Smooth muscle cell (in vitro differentiated cells): Measurements from ENCODE around the gene ENC1. TPM values are rescaled to one million over a fixed set of nuclear protein-coding genes. Genes with fewer than 3 reads are reported as not detected.

ENCODE experiments used
- DNase-seq: peaks from one replicate; lab custom pipeline; 2025; ENCODE audit not compliant: unreplicated experiment; lab: John Stamatoyannopoulos, UW
- H2AFZ ChIP-seq: fragments of 200-600 bp; sonication (generic); 2 replicates; pipeline ENCODE4 v1.6.0; 2016; ENCODE audit warnings: antibody characterized with exemption, low read depth, mild to moderate bottlenecking
- H3F3A ChIP-seq: fragments of 200-600 bp; sonication (generic); 2 replicates; pipeline ENCODE4 v1.6.0; 2017; ENCODE audit warnings: antibody characterized with exemption, low read depth
- H3K27ac ChIP-seq: fragments of 200-600 bp; sonication (generic); 2 replicates; pipeline ENCODE4 v1.5.1; 2016; ENCODE audit warnings: low read depth, mild to moderate bottlenecking
- H3K27me3 ChIP-seq: fragments of 200-600 bp; sonication (generic); 2 replicates; pipeline ENCODE4 v1.6.1; 2016; ENCODE audit warnings: low read depth, mild to moderate bottlenecking
- H3K36me3 ChIP-seq: fragments of 200-600 bp; sonication (generic); 2 replicates; pipeline ENCODE4 v1.5.1; 2016; ENCODE audit warnings: low read depth
- H3K4me1 ChIP-seq: fragments of 200-600 bp; sonication (generic); 2 replicates; pipeline ENCODE4 v1.5.1; 2016; ENCODE audit warnings: low read depth
- H3K4me2 ChIP-seq: fragments of 200-600 bp; sonication (generic); 2 replicates; pipeline ENCODE4 v1.6.0; 2016; ENCODE audit warnings: mild to moderate bottlenecking
- H3K4me3 ChIP-seq: fragments of 200-600 bp; sonication (generic); 2 replicates; pipeline ENCODE4 v1.5.1; 2016; ENCODE audit warnings: mild to moderate bottlenecking
- H3K79me2 ChIP-seq: fragments of 200-600 bp; sonication (generic); 2 replicates; pipeline ENCODE4 v1.6.0; 2016; ENCODE audit warnings: low read depth, mild to moderate bottlenecking
- H3K9ac ChIP-seq: fragments of 200-600 bp; sonication (generic); 2 replicates; pipeline ENCODE4 v1.6.0; 2016; ENCODE audit warnings: low read depth
- H3K9me3 ChIP-seq: fragments of 200-600 bp; sonication (generic); replicated peaks from 2 replicates; pipeline ENCODE4 v1.5.1; 2016; ENCODE audit warnings: low read depth
- H4K20me1 ChIP-seq: fragments of 200-600 bp; sonication (generic); 2 replicates; pipeline ENCODE4 v1.6.0; 2016; ENCODE audit warnings: low read depth
- WGBS: methylation state at CpG from one replicate; pipeline ENCODE4 v1.1.7; 2016; ENCODE audit warnings: low lambda C conversion rate; 5-methylcytosine and 5-hydroxymethylcytosine counted together
- polyA plus RNA-seq: library from polyadenylated mRNA; unstranded; fragments of >200 nt; fragmentation: Nextera tagmentation; extraction: Ambion mirVana; gene quantifications from 2 replicates; pipeline ENCODE4 v1.2.1, GENCODE V29; 2016
- total RNA-seq: library from RNA; depleted of rRNA; stranded (reverse); fragments of >200 nt; gene quantifications from 2 replicates; pipeline ENCODE4 v1.2.3, GENCODE V29; 2014
- TF ChIP-seq, protein P1 (sequence below): fragments of 200-600 bp; sonication (generic); IDR thresholded peaks from 2 replicates; pipeline ENCODE4 v1.5.1; 2017; ENCODE audit warnings: borderline replicate concordance, mild to moderate bottlenecking, antibody characterized with exemption; ENCODE audit not compliant: insufficient read depth, poor library complexity, severe bottlenecking

The ENC1 gene, protein sequence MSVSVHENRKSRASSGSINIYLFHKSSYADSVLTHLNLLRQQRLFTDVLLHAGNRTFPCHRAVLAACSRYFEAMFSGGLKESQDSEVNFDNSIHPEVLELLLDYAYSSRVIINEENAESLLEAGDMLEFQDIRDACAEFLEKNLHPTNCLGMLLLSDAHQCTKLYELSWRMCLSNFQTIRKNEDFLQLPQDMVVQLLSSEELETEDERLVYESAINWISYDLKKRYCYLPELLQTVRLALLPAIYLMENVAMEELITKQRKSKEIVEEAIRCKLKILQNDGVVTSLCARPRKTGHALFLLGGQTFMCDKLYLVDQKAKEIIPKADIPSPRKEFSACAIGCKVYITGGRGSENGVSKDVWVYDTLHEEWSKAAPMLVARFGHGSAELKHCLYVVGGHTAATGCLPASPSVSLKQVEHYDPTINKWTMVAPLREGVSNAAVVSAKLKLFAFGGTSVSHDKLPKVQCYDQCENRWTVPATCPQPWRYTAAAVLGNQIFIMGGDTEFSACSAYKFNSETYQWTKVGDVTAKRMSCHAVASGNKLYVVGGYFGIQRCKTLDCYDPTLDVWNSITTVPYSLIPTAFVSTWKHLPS
- 110 and 117 TPM in 2 replicates for total RNA-seq
- polyA plus RNA-seq = 17.4 and 73.4 TPM in 2 replicates

DNA sequence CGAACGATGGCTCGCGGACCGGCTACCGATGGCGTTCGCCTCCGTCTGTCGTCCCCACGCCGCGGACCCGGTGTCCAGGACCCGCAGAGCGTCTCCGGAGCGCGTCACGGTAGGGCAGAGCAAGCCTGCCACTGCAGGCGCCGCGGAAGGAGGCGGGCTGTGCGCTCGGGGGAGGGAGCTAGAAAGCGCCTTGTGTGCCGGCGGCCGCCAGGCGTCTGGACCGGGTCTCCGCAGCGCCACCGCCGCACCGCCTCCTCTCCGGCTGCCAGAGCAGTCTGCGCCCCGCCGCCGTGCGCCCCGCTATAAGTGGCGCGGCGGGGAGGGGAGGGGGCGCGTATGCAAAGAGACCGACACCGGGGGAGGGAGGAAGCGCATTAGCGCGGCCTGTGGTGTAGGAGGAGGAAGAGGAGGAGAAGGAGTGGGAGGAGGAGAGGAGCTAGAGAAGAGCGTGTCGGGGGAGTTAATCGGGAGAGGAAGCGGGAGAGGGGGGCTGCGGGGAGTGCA lies at the start of gene ENC1:
Gene ENC1 (minus strand): TSS at position 279 of the 504 bp plus-strand sequence. CDS start 4,243 bp downstream, outside the sequence.
- H3F3A ChIP-seq = peaks cover 30% of the 10 kb centered on the region
- peaks cover 49% of the 10 kb centered on the region for H3K4me1 ChIP-seq
- DNase-seq = peak; percentile 68
- H3K27ac ChIP-seq = peak within 1 kb of the TSS; percentile 94
- H3K4me3 ChIP-seq = peak within 1 kb of the TSS; percentile 72
- H4K20me1 ChIP-seq = peaks cover 43% of the 10 kb centered on the region
- H3K79me2 ChIP-seq = peaks cover 48% of the 10 kb centered on the region
- no peaks in the 10 kb centered on the region for H3K9me3 ChIP-seq
- peak within 1 kb of the TSS; percentile 90 for H3K4me2 ChIP-seq
- TF ChIP-seq, protein P1, sequence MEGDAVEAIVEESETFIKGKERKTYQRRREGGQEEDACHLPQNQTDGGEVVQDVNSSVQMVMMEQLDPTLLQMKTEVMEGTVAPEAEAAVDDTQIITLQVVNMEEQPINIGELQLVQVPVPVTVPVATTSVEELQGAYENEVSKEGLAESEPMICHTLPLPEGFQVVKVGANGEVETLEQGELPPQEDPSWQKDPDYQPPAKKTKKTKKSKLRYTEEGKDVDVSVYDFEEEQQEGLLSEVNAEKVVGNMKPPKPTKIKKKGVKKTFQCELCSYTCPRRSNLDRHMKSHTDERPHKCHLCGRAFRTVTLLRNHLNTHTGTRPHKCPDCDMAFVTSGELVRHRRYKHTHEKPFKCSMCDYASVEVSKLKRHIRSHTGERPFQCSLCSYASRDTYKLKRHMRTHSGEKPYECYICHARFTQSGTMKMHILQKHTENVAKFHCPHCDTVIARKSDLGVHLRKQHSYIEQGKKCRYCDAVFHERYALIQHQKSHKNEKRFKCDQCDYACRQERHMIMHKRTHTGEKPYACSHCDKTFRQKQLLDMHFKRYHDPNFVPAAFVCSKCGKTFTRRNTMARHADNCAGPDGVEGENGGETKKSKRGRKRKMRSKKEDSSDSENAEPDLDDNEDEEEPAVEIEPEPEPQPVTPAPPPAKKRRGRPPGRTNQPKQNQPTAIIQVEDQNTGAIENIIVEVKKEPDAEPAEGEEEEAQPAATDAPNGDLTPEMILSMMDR = peak; percentile 25
- H3K27me3 ChIP-seq = no peaks in the 10 kb centered on the region
- peak within 1 kb of the TSS; percentile 76 for H3K9ac ChIP-seq
- no peaks in the 10 kb centered on the region for H3K36me3 ChIP-seq
- H2AFZ ChIP-seq = peak within 1 kb of the TSS; percentile 50
- under 1% methylated on average over 38 of the region's 59 CpGs for WGBS

DNA sequence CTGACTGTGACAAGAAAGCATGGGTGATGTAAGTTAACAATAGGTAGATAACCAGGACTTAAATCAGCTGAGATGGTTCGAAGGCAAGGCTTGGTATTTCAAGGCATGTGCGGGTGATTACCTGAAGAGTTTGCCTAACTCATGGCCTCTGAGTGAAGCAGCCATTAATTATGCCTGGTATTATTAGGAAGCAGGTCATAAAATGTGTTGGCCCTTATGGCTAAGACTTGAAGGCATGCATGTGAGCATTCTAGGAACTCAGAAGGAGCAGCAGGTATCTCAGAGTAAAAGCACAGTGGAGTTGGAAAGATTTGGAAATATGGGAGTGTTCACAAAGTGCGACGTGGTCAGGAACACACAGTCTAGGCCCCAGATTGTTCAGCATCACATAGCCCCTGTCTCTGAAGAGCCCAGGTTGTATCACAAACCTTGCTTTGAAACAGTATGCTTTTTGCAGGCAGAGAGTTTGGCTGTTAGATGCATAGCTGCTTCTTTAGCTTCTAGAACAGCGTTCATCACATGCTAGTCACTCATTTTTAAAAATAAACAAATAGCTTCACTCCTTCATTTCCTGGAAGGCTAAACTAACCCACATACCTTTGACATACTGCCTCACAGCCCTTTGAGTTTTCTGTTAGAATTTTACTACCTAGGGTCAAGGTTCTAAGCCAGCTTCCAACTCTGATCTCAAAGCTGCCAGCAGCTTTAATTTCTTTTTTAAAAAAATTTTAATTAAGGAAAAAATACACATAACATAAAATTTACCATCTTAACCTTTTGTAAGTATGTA lies 46.6 kb upstream of the ENC1 start:
- H3K4me2 ChIP-seq = no peak overlapping the region
- WGBS = 90% methylated on average over 5 of the region's 5 CpGs
- no peaks in the 10 kb centered on the region for H3K27me3 ChIP-seq
- no peak for DNase-seq
- H2AFZ ChIP-seq = no peak overlapping the region
- peaks cover 8% of the 10 kb centered on the region for H3K4me1 ChIP-seq
- H4K20me1 ChIP-seq = no peaks in the 10 kb centered on the region
- no peaks in the 10 kb centered on the region for H3F3A ChIP-seq
- no peaks in the 10 kb centered on the region for H3K36me3 ChIP-seq
- H3K9me3 ChIP-seq = no peaks in the 10 kb centered on the region
- H3K27ac ChIP-seq = no peak overlapping the region
- TF ChIP-seq, protein P1 = no peak
- H3K4me3 ChIP-seq = no peak overlapping the region
- H3K79me2 ChIP-seq = peaks cover 5% of the 10 kb centered on the region
- no peak overlapping the region for H3K9ac ChIP-seq

DNA sequence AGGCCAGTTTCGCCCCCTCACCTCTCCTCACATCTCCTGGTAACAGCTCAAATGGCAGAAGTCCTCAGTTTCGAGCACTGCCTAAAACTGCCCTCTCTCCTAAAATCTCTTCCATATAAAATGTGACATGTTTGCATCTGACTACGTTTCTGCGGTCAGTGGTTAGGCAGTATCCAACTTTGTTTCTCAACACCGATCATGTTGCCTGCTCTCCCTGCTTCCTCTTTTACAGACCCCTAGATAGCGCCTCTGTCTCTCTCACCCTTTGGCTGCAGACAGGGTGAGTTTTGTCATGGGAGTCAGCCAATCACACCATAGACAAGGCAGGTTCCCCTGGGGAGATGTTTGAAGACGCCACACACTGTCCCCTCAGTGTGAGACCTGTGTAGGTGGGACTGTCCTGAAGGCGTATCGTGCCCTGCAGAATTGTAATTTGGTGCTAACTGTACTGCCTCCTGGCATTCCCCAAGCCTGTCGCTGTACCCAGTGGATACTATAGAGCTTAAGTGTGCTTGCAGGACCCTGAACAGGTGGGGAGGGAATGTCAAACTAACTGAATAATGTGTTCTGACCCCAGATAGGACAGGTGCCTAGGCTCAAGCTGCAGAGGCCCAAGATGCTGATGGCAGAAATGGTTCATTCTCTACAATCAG lies 45.6 kb upstream of the ENC1 start:
- Histone ChIP-seq H3K9ac (peak overlapping the region; percentile 87), H3K4me1 (peaks cover 8% of the 10 kb centered on the region), H3K27ac (no peak overlapping the region), H3K27me3 (no peaks in the 10 kb centered on the region), H3K4me3 (peak overlapping the region; percentile 82), H4K20me1 (no peaks in the 10 kb centered on the region), H3K79me2 (peaks cover 5% of the 10 kb centered on the region), H3K9me3 (no peaks in the 10 kb centered on the region), H3K36me3 (no peaks in the 10 kb centered on the region), H3K4me2 (peak overlapping the region; percentile 99), H3F3A (no peaks in the 10 kb centered on the region), H2AFZ (peak overlapping the region; percentile 93)
- TF ChIP-seq, protein P1 = no peak
- WGBS = 57% methylated on average over 10 of the region's 10 CpGs
- DNase-seq = no peak
